ENCODE data around the gene TAAR1.
"Not testable (repeated sequence)": the region's sequence is repeated elsewhere in the genome, so short reads cannot be mapped to it uniquely, and the experiment has no call there.

Gene TAAR1, protein sequence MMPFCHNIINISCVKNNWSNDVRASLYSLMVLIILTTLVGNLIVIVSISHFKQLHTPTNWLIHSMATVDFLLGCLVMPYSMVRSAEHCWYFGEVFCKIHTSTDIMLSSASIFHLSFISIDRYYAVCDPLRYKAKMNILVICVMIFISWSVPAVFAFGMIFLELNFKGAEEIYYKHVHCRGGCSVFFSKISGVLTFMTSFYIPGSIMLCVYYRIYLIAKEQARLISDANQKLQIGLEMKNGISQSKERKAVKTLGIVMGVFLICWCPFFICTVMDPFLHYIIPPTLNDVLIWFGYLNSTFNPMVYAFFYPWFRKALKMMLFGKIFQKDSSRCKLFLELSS

DNA sequence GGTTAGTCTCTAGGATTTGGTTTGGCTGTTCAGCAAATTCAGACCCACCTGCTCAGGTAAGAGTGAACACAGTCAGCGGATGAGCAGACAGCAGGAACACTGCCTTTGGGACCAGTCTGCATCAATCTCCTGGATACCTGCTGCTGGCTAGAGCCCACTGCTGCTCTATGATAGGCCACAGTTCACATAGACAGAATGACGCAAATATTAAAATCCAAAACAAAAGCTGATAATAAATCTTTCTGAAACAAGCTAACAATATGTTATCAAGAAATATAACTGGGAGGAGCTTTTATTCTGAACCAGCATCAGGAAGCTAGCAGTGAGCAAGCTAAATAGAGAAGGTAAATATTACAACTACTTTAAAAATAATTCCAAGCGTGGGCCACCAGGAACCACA is at the start of gene TAAR1:
Gene TAAR1, minus strand, starts transcription at position 101 of the 400 bp plus-strand sequence. CDS start 13,179 bp downstream, outside the sequence.
- Histone ChIP-seq H3K27ac (no peak within 1 kb of the TSS), H2AFZ (ENCODE audit: low read depth) (no peak within 1 kb of the TSS)
- TF ChIP-seq, protein P1, sequence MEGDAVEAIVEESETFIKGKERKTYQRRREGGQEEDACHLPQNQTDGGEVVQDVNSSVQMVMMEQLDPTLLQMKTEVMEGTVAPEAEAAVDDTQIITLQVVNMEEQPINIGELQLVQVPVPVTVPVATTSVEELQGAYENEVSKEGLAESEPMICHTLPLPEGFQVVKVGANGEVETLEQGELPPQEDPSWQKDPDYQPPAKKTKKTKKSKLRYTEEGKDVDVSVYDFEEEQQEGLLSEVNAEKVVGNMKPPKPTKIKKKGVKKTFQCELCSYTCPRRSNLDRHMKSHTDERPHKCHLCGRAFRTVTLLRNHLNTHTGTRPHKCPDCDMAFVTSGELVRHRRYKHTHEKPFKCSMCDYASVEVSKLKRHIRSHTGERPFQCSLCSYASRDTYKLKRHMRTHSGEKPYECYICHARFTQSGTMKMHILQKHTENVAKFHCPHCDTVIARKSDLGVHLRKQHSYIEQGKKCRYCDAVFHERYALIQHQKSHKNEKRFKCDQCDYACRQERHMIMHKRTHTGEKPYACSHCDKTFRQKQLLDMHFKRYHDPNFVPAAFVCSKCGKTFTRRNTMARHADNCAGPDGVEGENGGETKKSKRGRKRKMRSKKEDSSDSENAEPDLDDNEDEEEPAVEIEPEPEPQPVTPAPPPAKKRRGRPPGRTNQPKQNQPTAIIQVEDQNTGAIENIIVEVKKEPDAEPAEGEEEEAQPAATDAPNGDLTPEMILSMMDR (conservative IDR thresholded peaks at IDR 0.05; ENCODE audit: low read depth, low read length): no peak

GRCh38 chr6:132708771-132709170 is 49.8 kb upstream of the TAAR1 start:
- Histone ChIP-seq H3K9ac (no peak overlapping the region), H3K4me1 (ENCODE audit: low read depth, poor library complexity, severe bottlenecking) (no peaks in the 10 kb centered on the region), H3K4me2 (no peak overlapping the region), H3K36me3 (ENCODE audit: insufficient read depth) (no peaks in the 10 kb centered on the region), H3K27me3 (ENCODE audit: insufficient read depth, low read depth) (no peaks in the 10 kb centered on the region), H3K4me3 (IDR thresholded peaks at IDR 0.05; ENCODE audit: insufficient read depth, low read depth, low read length) (no peak overlapping the region), H2AFZ (ENCODE audit: low read depth) (no peak overlapping the region), H3K79me2 (ENCODE audit: insufficient read depth, low read depth) (no peaks in the 10 kb centered on the region), H4K20me1 (ENCODE audit: insufficient read depth) (no peaks in the 10 kb centered on the region), H3K27ac (no peak overlapping the region)
- TF ChIP-seq, protein P1 (conservative IDR thresholded peaks at IDR 0.05; ENCODE audit: low read depth, low read length): no peak

More for the DNA sequence above, at the start of gene TAAR1:
- Histone ChIP-seq H3K4me3 (IDR thresholded peaks at IDR 0.05; ENCODE audit: insufficient read depth, low read depth, low read length) (no peak within 1 kb of the TSS), H3K9ac (no peak within 1 kb of the TSS), H3K27me3 (ENCODE audit: insufficient read depth, low read depth) (no peaks in the 10 kb centered on the region), H3K4me2 (no peak within 1 kb of the TSS), H3K36me3 (ENCODE audit: insufficient read depth) (no peaks in the 10 kb centered on the region), H3K79me2 (ENCODE audit: insufficient read depth, low read depth) (no peaks in the 10 kb centered on the region), H4K20me1 (ENCODE audit: insufficient read depth) (no peaks in the 10 kb centered on the region), H3K4me1 (ENCODE audit: low read depth, poor library complexity, severe bottlenecking) (no peaks in the 10 kb centered on the region)

DNA sequence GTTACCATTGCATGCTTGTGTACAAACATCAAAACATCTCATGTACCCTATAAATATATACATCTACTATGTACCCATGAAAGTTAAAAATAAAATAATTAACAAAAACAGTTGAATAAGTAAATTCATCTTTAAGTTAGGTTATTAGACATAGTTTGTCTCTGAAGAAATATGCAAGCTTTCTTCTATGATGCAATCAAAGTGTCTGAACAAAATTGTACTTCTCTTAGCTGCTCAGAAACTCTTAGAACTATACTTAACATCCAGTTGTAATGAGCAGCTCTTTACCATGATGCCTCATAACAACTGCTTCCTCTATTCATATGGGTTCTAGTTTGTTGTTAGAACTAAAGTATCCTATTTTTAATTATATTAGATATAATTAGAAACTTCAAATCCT is 49.0 kb upstream of the TAAR1 start:
- no peaks in the 10 kb centered on the region for H3K79me2 ChIP-seq (ENCODE audit: insufficient read depth, low read depth)
- H4K20me1 ChIP-seq (ENCODE audit: insufficient read depth): no peaks in the 10 kb centered on the region
- TF ChIP-seq, protein P1 (conservative IDR thresholded peaks at IDR 0.05; ENCODE audit: low read depth, low read length): no peak
- H3K4me3 ChIP-seq (IDR thresholded peaks at IDR 0.05; ENCODE audit: insufficient read depth, low read depth, low read length): no peak overlapping the region
- H3K4me1 ChIP-seq (ENCODE audit: low read depth, poor library complexity, severe bottlenecking): no peaks in the 10 kb centered on the region
- H3K9ac ChIP-seq: no peak overlapping the region
- no peak overlapping the region for H2AFZ ChIP-seq (ENCODE audit: low read depth)
- no peaks in the 10 kb centered on the region for H3K27me3 ChIP-seq (ENCODE audit: insufficient read depth, low read depth)
- H3K4me2 ChIP-seq: no peak overlapping the region
- no peaks in the 10 kb centered on the region for H3K36me3 ChIP-seq (ENCODE audit: insufficient read depth)
- H3K27ac ChIP-seq: no peak overlapping the region

- not testable (repeated sequence) for H3K4me1 ChIP-seq (ENCODE audit: low read depth, poor library complexity, severe bottlenecking); H3K27ac ChIP-seq; H3K79me2 ChIP-seq (ENCODE audit: insufficient read depth, low read depth); H3K4me2 ChIP-seq; H3K36me3 ChIP-seq (ENCODE audit: insufficient read depth); H4K20me1 ChIP-seq (ENCODE audit: insufficient read depth); H3K9ac ChIP-seq; H2AFZ ChIP-seq (ENCODE audit: low read depth); H3K4me3 ChIP-seq (IDR thresholded peaks at IDR 0.05; ENCODE audit: insufficient read depth, low read depth, low read length); H3K27me3 ChIP-seq (ENCODE audit: insufficient read depth, low read depth)
Measured at GRCh38 chr6:132706756-132707155, 47.8 kb upstream of the TAAR1 start.

DNA sequence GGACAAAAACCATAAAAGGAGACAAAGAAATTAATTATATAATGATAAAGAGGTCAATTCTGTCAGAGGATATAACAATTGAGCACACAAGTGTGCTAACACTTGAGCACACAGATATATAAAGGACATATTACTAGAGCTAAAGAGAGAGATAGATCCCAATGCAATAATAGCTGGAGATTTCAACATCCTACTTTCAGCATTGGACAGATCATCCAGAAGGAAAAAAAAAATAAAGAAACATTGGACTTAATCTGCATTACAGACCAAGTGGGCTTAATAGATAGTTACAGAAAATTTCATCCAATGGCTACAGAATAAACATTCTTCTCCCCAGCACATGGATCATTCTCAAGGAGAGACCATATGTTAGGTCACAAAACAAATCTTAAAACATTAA is 45.0 kb upstream of the TAAR1 start:
- H4K20me1 ChIP-seq (ENCODE audit: insufficient read depth): no peaks in the 10 kb centered on the region
- no peak overlapping the region for H2AFZ ChIP-seq (ENCODE audit: low read depth)
- H3K36me3 ChIP-seq (ENCODE audit: insufficient read depth): no peaks in the 10 kb centered on the region
- no peaks in the 10 kb centered on the region for H3K27me3 ChIP-seq (ENCODE audit: insufficient read depth, low read depth)
- no peak overlapping the region for H3K27ac ChIP-seq
- no peak overlapping the region for H3K4me2 ChIP-seq
- no peak overlapping the region for H3K9ac ChIP-seq
- TF ChIP-seq, protein P1 (conservative IDR thresholded peaks at IDR 0.05; ENCODE audit: low read depth, low read length): no peak
- no peaks in the 10 kb centered on the region for H3K79me2 ChIP-seq (ENCODE audit: insufficient read depth, low read depth)
- no peak overlapping the region for H3K4me3 ChIP-seq (IDR thresholded peaks at IDR 0.05; ENCODE audit: insufficient read depth, low read depth, low read length)
- peaks cover 18% of the 10 kb centered on the region for H3K4me1 ChIP-seq (ENCODE audit: low read depth, poor library complexity, severe bottlenecking)
